HG03469 (cell line): ENCODE results near the gene C1orf105.
A peak's percentile ranks its signal among the peaks of the same experiment; 100 is the strongest.
"Not testable (repeated sequence)": the region's sequence is repeated elsewhere in the genome, so short reads cannot be mapped to it uniquely, and the experiment has no call there.

Experiments
- ATAC-seq: cut with Tn5 transposase; IDR thresholded peaks from one replicate; pipeline ENCODE4 v1.9.1; 2021; ENCODE audit warnings: mild to moderate bottlenecking, moderate library complexity, moderate number of reproducible peaks; ENCODE audit not compliant: unreplicated experiment

The C1orf105 gene

GRCh38 chr1:172425339-172425738, 4.9 kb downstream of the C1orf105 start:
- no peak for ATAC-seq

DNA sequence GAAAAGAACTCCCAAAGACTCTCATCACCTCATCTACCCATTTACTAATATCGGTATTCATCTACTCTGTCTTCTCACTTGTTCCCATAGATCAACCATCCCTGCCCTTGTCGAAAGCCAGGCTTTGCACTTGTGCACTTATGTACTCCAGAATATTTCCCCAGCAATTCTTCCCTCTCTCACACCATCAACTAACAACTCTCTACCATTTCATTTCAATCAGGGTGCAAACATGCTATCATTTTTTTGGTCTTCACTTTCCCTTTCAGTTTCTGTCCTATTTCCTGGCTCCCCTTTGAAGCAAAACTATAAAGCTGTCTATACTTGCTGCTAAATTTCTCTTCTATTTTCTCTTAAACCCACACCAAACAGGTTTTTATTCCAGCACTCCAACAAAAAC, 6.7 kb downstream of the C1orf105 start:
- ATAC-seq, result no peak

- no peak for ATAC-seq
Measured at GRCh38 chr1:172429331-172430127, 9.0 kb downstream of the C1orf105 start.

- ATAC-seq, result no peak
Measured at GRCh38 chr1:172430128-172430454, 9.6 kb downstream of the C1orf105 start.

DNA sequence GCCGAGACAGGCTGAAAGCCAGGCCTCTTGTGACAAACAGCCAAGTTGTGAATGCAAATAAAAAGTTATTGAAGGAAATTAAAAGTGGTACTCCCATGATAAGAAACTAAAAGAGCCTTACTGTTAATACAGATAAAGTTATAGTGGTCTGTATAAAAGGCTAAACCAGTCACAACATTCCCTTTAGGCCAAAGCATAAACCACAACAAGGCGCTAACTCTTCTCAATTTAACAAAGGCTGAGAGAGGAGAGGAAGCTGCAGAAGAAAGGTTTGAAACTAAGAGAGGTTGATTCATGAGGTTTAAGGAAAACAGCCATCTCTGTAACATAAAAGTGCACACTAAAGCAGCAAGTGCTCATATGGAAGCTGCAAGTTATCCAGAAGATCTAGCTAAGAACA, 10.7 kb downstream of the C1orf105 start:
- no peak for ATAC-seq

DNA sequence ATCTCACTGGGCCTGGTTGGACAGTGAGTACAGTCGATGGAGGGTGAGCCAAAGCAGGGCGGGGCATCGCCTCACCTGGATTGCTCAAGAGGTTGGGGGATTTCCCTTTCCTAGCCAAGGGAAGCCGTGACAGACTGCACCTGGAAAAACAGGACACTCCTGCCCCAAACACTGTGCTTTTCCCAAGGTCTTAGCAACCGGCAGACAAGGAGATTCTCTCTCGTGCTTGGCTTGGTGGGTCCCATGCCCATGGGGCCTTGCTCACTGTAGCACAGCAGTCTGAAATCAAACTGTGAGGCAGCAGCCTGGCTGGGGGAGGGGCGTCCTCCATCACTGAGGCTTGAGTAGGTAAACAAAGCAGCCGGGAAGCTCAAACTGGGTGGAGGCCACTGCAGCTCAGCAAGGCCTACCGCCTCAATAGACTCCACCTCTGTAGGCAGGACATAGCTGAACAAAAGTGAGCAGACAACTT, 11.3 kb downstream of the C1orf105 start:
- ATAC-seq, result no peak

GRCh38 chr1:172437183-172437582, 16.7 kb downstream of the C1orf105 start:
- ATAC-seq, result not testable (repeated sequence)

GRCh38 chr1:172442404-172442803, 21.9 kb downstream of the C1orf105 start:
- ATAC-seq, result no peak

GRCh38 chr1:172442843-172443565, 22.5 kb downstream of the C1orf105 start:
- no peak for ATAC-seq

- peak; percentile 94 for ATAC-seq
Measured at GRCh38 chr1:172443666-172444453, 23.4 kb downstream of the C1orf105 start, which contains the start of gene PIGC. PIGC (minus strand) TSS chr1:172444069; CDS start chr1:172442622, 1,447 bp downstream.

DNA sequence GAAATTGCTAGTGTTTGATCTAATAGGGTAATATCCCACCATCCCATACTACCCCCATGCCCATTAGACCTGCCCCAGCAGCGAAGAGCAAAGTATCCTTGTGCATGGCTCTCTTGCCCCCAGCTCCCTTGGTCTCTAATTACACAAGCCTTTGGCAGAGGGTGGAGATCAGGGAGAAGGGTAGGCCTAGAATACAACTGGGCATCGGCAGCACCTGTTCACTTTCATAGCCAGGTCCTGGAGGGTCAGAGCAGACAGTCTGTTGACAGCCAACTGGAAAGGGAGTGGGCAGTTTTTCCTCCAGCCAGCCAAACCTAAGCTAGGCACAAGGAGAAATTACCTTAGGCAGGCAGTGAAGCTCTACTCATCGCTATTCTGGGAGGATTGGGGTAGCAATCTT, 26.1 kb downstream of the C1orf105 start:
- ATAC-seq, result no peak

DNA sequence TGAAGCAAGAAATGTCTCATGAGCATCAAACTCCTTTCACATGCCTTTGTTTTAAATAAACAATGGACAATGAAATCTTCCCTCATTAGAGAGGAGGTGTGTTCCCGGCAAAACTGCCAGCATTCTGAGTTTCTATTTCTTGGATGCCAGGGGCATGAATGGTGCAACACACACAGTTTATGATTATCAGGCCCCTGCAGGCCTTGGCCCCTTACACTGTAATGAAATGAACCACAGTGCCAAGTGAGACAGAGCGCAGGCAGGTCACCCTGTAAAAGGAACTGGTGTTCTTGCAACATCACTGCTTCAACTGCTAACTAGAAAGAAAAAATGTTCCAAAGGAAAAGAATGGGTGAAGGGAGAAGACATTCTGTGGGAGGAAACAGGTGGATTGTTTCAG, 27.2 kb downstream of the C1orf105 start:
- no peak for ATAC-seq

- ATAC-seq, result no peak
Measured at GRCh38 chr1:172448995-172449584, 28.6 kb downstream of the C1orf105 start.

DNA sequence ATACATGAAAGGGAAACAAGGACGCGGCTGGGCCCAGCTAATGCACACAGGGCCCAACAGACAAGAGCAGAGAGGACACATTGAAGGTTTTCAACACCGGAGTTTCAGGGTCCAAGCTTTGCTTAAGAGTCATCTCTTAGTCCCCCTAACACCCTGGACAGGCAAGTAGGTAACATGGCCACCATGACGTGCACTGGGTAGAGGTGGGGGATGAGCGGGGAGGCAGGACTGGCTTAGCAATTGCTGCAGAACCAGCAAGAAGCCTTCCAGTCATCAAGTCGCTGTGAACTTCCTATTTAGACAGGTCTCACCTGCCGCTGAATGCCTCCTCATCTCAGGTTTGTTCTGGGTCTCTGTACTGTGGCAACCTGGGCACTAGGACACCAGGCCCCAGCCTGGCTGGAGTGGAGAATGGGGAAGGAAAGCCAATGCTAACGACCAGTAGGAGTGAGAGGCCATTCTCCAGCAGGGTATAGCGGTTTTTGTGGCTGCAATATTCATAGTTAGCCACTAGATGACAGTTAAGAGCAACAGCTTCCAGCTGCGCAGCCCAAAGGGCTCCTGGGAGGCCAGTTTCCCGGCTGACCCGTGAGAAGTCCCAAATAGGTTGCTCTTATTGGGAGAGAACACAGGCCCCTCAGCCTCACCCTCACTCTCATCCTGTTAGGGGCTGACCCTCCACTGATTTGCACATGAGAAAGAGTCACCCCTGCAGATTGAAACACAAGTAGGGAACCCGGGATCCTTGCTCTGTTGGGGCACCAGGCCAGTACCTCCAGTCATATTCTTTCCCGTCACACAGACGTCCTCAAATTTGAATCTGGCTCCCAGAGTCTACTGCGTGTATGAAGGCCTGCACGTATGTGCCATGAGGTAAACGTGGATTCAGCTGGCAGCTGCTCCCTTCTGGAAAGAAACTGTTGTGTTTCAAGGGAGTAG, 29.4 kb downstream of the C1orf105 start:
- ATAC-seq, result peak; percentile 60

- no peak for ATAC-seq
Measured at GRCh38 chr1:172450524-172450885, 30.0 kb downstream of the C1orf105 start.

DNA sequence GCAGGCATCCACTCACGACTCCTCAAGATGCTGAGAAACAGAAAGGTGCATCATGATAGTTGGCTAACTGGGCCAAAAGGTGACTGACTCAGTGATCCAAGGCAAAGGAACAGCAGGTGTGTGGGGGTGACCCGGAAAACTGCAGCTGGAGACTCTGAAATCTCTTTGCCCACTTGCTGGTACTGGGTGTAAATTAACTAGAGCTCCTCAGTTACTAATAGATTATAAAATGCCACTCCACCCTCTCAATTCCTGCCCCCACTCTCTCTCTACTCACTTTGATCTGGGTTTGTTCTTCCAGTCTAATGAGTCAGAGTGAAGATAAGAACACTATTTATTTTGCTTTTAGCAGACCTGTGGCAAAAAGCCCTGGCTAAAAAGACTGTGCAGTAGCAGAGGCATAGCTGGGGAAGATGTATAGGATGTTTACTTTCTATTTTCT, 30.5 kb downstream of the C1orf105 start:
- no peak for ATAC-seq

GRCh38 chr1:172452536-172453152, 32.2 kb downstream of the C1orf105 start:
- no peak for ATAC-seq

DNA sequence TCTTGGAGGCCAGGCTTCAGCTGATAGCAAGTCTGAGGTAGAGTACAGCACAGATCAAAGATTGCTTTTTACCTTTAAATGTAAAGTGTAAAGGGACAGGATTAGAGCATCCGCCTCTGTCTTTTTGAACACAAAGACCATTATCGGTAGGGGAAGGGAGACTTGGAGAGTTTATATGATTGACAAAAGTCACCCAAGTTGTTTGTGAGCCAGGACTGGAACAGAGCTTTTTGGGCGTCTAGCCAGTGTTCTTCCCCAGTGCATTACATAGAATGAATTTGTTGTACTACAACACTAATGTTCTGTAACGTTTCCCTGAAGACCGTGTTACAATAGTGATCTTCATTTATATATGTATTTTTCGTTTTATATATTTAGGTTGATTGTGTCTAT, 32.7 kb downstream of the C1orf105 start:
- ATAC-seq, result no peak

DNA sequence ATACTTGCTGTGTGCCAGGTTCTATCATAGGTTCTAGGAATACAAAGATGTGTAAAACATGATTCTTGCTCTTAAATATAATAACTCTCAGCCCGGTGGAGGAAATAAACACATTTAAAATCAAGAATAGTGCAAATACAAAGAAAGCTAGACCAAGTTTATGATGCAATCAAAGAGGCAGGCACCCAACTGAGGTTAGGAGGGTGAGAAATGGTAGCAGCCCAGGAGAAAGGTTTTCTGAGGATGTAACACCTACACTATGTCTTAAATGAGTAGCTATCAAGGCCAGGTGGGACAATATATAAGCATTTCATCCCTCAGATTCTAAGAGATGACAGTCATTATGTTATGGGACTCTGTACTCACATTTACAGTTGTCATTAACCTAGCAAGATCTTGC, 33.1 kb downstream of the C1orf105 start:
- no peak for ATAC-seq
